ENCODE data around the gene CSRP1.
"Not testable (repeated sequence)": the region's sequence is repeated elsewhere in the genome, so short reads cannot be mapped to it uniquely, and the experiment has no call there.

CSRP1 gene

GRCh38 chr1:201506557-201507359 lies at the start of gene CSRP1:
CSRP1 (minus strand) TSS chr1:201507123; CDS start chr1:201496303, 10,820 bp downstream.
- peak; percentile 80 for DNase-seq

GRCh38 chr1:201555593-201555945 lies 48.6 kb upstream of the CSRP1 start:
- no peak for DNase-seq

- DNase-seq = no peak
These were observed 48.1 kb upstream of the CSRP1 start for GRCh38 chr1:201554789-201555592.

GRCh38 chr1:201554190-201554600 lies 47.3 kb upstream of the CSRP1 start:
- DNase-seq = no peak

- DNase-seq = no peak
These were observed 46.7 kb upstream of the CSRP1 start for GRCh38 chr1:201553496-201554189.

GRCh38 chr1:201552941-201553351 lies 46.0 kb upstream of the CSRP1 start:
- no peak for DNase-seq

GRCh38 chr1:201551877-201552731 lies 45.2 kb upstream of the CSRP1 start:
- DNase-seq = no peak

GRCh38 chr1:201551096-201551495 lies 44.2 kb upstream of the CSRP1 start:
- DNase-seq = no peak

- DNase-seq = not testable (repeated sequence)
These were observed 42.6 kb upstream of the CSRP1 start for GRCh38 chr1:201549522-201549921.

GRCh38 chr1:201545851-201546492 lies 39.0 kb upstream of the CSRP1 start:
- peak; percentile 33 for DNase-seq

- DNase-seq = no peak
These were observed 37.8 kb upstream of the CSRP1 start for GRCh38 chr1:201544710-201545109.

- no peak for DNase-seq
These were observed 37.1 kb upstream of the CSRP1 start for GRCh38 chr1:201543871-201544642.

GRCh38 chr1:201542309-201543035 lies 35.5 kb upstream of the CSRP1 start:
- no peak for DNase-seq

GRCh38 chr1:201540846-201541735 lies 34.2 kb upstream of the CSRP1 start:
- DNase-seq = no peak

- DNase-seq = peak; percentile 23
These were observed 32.9 kb upstream of the CSRP1 start for GRCh38 chr1:201539561-201540431.

- no peak for DNase-seq
These were observed 32.0 kb upstream of the CSRP1 start, which contains the start of gene NAV1 for GRCh38 chr1:201538612-201539551. NAV1 (plus strand) TSS chr1:201539127; CDS start chr1:201622885, 83,758 bp downstream.
